ENCODE measurements around the gene PARD3.
A peak's percentile ranks its signal among the peaks of the same experiment; 100 is the strongest.

Gene PARD3

GRCh38 chr10:34474009-34474376 lies 341.1 kb downstream of the PARD3 start:
- POLR2A ChIA-PET (ENCODE audit: low non-redundant PET): no interaction called here
- CTCF ChIA-PET: no interaction called here
- TF ChIP-seq CTCF (conservative IDR thresholded peaks at IDR 0.05; ENCODE audit: low read depth): no peak
- peak overlapping the region; percentile 69 for H3K27ac ChIP-seq
- peak; percentile 64 for DNase-seq (ENCODE audit: low spot score)

GRCh38 chr10:34473174-34474008 lies 341.7 kb downstream of the PARD3 start:
- no peak for DNase-seq (ENCODE audit: low spot score)
- TF ChIP-seq CTCF (conservative IDR thresholded peaks at IDR 0.05; ENCODE audit: low read depth): no peak

GRCh38 chr10:34470307-34470706 lies 344.8 kb downstream of the PARD3 start:
- TF ChIP-seq CTCF (conservative IDR thresholded peaks at IDR 0.05; ENCODE audit: low read depth): no peak
- ChIA-PET POLR2A (ENCODE audit: low non-redundant PET) (no interaction called here), CTCF (no interaction called here)
- no peak overlapping the region for H3K27ac ChIP-seq
- no peak for DNase-seq (ENCODE audit: low spot score)

More at GRCh38 chr10:34473174-34474008, 341.7 kb downstream of the PARD3 start:
- peak overlapping the region; percentile 69 for H3K27ac ChIP-seq
- POLR2A ChIA-PET (ENCODE audit: low non-redundant PET): no interaction called here
- CTCF ChIA-PET: no interaction called here

GRCh38 chr10:34469446-34469845 lies 345.6 kb downstream of the PARD3 start:
- DNase-seq (ENCODE audit: low spot score): no peak
- CTCF ChIA-PET: no interaction called here
- POLR2A ChIA-PET (ENCODE audit: low non-redundant PET): no interaction called here
- no peak overlapping the region for H3K27ac ChIP-seq
- no peak for TF ChIP-seq CTCF (conservative IDR thresholded peaks at IDR 0.05; ENCODE audit: low read depth)

GRCh38 chr10:34467902-34468301 lies 347.2 kb downstream of the PARD3 start:
- POLR2A ChIA-PET (ENCODE audit: low non-redundant PET): interaction anchor here (0.6 kb wide), 1 partner anchor 11 kb away, joined by 3 read pairs; no protein-coding TSS in a partner anchor
- CTCF ChIA-PET: no interaction called here
- TF ChIP-seq CTCF (conservative IDR thresholded peaks at IDR 0.05; ENCODE audit: low read depth): no peak
- no peak overlapping the region for H3K27ac ChIP-seq
- DNase-seq (ENCODE audit: low spot score): no peak

- no peak for DNase-seq (ENCODE audit: low spot score)
- no peak for TF ChIP-seq CTCF (conservative IDR thresholded peaks at IDR 0.05; ENCODE audit: low read depth)
- no peak overlapping the region for H3K27ac ChIP-seq
- ChIA-PET POLR2A (ENCODE audit: low non-redundant PET) (interaction anchor here (0.6 kb wide), 1 partner anchor 11 kb away, joined by 3 read pairs; no protein-coding TSS in a partner anchor), CTCF (no interaction called here)
These were observed 347.7 kb downstream of the PARD3 start for GRCh38 chr10:34467364-34467763.

All from RWPE1 (cell line).